ENCODE data around the gene OR5J2.

DNA sequence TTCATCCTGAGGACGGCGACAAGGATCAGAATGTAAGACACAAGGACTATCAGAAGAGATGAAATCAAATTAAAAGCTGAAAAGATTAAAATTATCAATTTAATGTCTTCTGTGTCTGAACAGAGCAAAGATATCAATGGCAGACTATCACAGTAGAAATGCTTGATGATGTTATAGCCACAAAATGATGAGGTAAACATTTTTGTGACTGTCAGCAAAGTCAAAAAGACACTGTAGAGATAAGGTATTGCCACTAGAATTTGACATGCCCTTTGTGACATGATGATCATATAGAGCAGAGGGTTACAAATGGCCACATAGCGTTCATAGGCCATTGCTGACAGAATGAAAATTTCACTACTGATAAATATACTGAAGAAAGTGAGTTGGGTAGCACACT, 12.2 kb downstream of the OR5J2 start:
- no peak for TF ChIP-seq POLR2A (IDR thresholded peaks at IDR 0.05; ENCODE audit: low read length)
- TF ChIP-seq GATA1 (IDR thresholded peaks at IDR 0.05; ENCODE audit: low read depth, low read length) = no peak
